GM21529 (cell line): ENCODE results near the gene POLR3C.
"Not testable (repeated sequence)": the region's sequence is repeated elsewhere in the genome, so short reads cannot be mapped to it uniquely, and the experiment has no call there.

Experiments used
- ATAC-seq: cut with Tn5 transposase; IDR thresholded peaks from one replicate; pipeline ENCODE4 v1.9.1; 2021; ENCODE audit not compliant: unreplicated experiment

POLR3C gene, protein sequence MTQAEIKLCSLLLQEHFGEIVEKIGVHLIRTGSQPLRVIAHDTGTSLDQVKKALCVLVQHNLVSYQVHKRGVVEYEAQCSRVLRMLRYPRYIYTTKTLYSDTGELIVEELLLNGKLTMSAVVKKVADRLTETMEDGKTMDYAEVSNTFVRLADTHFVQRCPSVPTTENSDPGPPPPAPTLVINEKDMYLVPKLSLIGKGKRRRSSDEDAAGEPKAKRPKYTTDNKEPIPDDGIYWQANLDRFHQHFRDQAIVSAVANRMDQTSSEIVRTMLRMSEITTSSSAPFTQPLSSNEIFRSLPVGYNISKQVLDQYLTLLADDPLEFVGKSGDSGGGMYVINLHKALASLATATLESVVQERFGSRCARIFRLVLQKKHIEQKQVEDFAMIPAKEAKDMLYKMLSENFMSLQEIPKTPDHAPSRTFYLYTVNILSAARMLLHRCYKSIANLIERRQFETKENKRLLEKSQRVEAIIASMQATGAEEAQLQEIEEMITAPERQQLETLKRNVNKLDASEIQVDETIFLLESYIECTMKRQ

DNA sequence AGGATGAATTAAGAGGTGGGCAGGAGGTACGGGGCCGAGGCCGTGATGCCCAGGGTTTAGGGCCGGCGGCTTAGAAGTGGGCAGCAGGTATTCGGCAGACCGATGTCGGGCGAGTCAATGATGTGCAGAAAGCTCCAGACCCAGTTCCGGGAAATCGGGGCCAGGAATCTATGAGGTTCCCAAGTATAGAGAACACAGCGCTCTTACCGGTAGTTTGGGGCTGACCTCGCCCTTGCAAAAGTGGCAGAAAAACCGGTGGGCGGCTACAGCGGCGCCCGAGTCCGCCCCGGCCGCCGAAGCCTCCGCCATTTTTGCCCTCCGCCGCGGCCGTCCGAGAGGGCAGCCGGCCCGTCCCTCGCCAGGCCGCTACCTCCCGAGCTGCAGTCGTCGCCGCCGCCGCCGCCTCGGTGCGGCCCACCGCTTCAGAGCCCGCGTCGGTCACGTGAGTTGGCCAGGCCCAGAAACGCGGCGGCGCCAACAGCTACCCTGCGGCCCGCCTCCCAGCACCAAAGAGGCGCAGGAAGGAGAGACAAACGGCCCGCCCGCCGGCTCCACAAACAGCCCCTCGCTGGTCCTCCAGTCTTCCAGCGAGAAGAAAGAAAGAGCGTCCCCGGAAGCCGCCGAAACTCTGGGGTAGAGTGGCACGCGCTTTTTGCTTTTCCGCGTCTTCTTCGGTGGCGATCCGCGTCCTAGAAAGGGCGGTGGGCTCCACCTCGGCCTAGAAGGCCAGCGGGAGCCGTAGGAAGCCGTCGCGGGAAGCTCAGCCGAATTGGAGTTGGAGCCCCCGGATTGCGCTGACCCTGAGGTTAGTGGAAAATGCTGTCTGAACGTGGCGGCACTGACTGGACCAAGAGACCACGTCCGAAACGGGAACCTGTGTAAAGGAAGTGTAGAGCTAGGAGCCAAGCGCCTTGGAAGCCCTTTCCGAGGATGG lies at the start of gene POLR3C, which contains the start of gene RNF115:
Gene POLR3C (plus strand): TSS at position 636 of the 934 bp plus-strand sequence. CDS start 1,577 bp downstream, outside the sequence.
Gene RNF115 (minus strand): TSS at position 531 of the 934 bp plus-strand sequence. CDS start 222 bp downstream, at position 309.
- ATAC-seq = peak; percentile 82

DNA sequence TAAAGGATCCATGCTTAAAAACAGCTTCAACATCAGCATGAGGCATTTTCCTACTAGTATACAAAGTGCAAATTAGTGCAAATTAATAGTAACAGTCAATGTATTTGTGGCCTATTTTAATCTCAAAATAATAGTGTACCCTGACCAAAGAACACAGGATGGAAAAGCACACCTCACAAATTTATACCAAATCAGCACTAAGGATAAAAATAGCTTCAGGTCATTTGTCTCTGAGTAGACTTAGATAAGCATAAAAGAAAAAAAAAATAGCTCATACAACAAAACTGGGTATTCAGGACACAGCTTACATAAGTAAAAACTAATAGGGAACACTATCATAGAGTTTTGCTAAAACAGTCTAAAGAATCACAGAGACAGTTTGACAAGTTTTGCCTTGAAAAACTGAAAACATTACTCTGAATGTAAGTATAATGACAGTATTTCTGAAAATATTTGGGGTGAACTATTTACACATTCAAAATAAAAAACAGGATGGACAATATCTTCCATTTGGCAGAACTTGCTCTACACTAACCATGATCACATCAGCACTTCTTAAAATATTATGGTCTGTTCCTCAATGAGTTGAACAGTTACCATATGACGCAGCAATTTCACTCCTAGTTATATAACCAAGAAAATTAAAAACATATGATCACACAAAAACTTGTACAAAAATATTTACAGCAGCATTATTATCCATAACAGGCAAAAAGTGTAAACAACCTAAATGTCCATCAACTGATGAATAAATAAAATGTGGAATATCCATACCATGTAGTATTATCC lies 46.4 kb upstream of the POLR3C start:
- no peak for ATAC-seq

DNA sequence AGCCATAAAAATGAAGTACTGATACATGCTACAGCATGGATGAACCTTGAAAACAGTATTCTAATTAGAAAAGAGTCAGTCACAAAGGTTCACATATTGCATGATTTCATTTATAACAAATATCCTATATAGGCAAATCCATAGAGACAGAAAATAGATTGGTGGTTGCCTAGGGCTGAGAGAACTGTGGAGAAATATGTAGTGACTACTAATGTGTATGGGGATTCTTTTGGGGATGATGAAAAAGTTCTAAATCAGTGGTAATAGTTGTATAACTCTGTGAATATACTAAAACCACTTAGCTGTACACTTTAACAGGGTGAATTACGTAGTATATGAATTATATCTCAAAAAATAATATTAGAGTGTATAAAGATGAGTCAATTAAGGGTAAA lies 45.9 kb upstream of the POLR3C start:
- no peak for ATAC-seq

DNA sequence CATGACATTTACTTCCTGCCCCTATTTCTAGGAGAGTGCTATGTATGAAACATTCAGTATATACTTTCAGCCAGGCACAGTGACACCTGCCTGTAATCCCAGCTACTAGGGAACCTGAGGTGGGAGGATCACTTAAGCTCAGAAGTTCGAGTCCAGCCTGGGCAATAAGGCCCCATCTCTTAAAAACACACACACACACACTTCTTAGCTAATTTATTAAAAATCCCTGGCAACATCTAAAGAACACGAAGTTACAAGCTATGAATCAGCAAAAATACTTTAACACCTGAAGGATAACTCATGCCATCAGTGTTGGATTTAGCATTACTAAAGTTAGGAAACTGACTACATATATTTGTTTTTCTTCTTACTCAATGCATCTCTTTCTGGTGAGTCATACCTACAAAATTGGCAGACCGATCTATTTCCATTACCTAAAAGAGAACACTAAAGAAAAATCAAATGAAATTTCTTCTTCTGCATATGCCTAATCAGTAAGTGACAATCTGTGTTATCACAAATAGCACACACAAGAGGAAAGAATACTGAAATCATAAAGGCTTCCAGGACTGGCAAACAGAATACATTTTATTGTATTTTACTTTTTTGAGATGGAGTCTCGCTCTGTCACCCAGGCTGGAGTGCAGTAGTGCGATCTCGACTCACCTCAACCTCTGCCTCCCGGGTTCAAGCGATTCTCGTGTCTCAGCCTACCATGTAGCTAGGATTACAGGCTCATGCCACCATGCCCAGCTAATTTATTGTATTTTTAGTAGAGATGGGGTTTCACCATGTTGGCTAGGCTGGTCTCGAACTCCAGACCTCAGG lies 41.5 kb upstream of the POLR3C start:
- ATAC-seq = no peak

DNA sequence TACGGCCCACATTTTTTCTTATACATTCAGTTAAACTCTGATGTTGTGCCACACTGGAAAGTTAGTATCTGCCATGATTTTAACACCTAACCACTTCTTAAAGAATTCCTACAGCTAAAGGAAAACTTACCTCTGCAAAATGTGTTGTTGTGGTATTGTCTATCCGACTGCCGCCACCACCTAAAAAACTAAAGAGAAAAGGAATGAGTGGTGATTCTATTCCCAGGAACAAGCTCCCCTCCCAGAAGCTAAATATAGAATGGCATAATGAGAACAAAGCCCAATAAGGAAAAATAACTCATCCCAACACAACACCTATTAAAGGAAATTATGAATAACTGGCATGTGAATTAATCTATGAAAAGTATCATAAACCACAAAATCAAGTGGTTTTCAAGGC lies 39.6 kb upstream of the POLR3C start:
- no peak for ATAC-seq

DNA sequence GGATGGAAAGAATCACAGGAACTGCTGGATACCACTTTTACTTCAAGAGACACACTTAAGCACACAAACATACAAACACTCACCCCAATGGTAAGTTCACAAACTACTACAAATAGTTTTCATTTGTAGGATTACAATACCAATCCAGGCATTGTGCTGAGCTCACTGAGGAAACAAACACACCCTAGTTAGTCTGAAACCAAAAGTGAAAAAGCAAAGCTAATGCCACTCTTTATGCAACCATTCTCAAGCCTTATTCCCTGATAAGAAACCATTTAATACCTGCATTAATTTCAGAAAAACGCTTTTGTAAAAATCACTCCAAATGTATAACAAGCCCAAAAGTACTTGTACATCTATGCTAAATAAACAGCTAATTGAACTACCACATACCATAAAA lies 38.5 kb upstream of the POLR3C start:
- no peak for ATAC-seq

DNA sequence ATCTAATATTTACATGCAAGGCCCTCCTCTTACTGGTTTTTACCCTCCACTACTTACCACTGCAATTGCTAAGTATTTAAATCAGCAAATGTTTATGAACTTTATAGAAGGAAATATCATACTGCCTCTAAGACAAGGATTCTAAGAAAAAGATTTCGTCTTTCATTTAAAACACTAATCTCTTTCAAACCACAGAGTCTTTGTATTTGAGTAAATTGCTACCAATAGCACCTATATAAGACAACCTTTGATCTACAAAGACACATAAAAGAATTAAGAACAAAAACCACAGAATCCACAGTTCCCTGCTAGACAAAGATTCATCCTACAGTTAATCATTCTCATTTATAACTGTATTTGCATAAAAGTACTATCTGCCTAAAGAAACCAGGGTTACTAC lies 37.7 kb upstream of the POLR3C start:
- ATAC-seq = no peak

DNA sequence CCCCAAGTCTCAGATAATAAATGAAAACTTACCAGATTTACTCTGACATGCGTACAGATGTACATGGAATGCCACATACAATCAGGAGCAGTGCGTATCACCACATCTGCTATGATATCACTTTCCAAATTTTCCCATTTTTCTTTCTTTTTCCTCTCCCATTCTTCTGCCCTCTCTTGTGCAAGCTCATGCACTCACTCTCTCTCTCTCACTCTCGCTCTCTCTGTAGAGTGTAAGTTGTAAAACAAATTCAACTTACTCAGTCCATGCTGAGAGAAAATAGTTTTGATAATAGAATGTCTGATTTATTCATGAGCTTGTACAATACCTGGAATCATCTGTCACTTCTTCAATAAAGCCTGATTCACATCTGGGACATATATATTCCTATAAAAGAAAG lies 35.4 kb upstream of the POLR3C start:
- ATAC-seq = no peak

DNA sequence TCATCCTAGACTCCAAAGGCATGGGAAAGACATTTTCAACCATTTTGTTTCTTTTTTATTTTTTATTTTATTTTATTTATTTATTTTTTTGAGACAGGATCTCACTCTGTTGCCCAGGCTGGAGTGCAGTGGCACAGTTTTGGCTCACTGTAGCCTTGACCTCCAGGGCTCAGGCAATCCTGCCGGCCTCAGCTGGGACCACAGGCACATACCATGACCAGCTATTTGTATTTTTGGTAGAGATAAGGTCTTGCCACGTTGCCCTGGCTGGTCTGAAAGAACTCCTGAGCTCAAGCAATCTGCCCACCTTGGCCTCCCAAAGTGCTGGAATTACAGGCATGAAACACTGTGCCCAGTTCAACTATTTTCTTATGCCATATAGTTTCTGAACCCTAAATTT lies 32.1 kb upstream of the POLR3C start:
- not testable (repeated sequence) for ATAC-seq

DNA sequence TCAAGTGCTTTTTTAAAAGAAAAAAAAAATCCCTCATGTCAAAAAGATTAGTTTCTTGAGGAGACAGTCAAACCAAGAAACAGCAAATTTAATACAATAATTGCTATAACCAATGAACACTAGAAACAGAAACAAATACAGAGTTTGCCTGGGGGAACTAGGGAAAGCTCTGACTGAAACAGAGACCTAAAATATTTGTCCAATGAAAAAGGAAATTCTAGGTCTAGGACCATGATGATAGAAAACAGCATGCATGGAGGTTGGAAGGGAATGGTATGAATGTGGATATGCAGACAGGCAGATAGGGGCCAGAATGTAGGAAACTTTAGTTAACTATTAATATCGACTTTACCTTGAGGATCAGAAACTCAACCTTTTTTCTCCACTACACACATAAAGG lies 31.5 kb upstream of the POLR3C start:
- no peak for ATAC-seq

DNA sequence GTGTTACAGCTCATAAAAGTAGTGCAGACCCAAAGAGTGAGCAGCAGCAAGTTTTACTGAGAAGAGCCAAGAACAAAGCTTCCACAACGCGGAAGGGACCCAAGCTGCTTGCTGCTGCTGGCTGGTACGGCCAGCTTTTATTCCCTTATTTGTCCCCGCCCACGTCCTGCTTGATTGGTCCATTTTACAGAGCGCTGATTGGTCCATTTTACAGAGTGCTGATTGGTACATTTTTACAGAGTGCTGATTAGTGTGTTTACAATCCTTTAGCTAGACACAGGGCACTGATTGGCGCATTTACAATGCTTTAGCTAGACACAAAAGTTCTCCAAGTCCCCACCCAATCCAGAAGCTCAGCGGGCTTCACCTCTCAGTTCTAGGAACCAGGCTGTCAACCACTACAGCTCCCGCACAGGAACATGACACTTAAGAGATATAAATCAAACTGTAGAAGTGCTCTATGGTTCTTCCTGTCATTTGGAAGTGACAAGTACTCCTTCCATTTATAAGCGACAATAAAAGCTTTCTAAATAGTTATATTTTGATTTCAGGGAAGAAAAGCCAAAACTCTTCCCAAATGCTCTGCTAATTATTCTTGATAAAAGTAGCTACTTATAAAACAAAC lies 28.6 kb upstream of the POLR3C start:
- ATAC-seq = no peak

DNA sequence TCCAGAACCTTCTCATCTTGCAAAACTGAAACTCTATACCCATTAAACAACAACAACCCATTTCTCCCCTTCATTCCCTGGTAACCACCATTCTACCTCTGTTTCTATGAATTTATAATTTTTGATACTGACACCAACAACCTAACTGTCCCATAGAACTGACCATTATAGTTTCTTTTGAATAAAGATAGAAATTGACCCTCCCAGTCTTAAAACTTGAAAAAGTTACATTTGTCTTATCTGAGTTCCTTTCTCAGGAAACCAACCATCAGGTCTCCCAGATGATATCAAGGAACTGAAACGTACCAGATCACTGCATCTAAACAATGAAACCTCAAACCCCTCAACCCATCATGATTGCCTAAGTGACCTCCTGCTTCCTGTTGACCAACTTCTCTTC lies 27.2 kb upstream of the POLR3C start:
- no peak for ATAC-seq

DNA sequence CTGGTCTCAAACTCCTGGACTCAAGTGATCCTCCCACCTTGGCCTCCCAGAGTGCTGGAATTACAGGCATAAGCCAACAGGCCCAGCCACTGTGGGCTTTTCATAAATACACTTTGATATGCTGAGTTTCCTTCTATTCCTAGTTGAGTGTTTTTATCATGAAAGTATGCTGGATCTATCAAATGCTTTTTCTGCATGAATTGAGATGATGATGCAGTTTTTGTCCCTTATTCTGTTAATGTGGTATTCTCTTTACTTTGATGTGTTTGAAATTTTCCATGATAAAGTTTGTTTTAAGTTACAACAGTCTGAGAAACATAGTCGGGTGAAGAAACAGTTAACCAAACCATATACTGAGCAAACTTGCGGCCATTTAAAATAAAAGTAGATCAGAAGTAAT lies 24.2 kb upstream of the POLR3C start:
- ATAC-seq = no peak

DNA sequence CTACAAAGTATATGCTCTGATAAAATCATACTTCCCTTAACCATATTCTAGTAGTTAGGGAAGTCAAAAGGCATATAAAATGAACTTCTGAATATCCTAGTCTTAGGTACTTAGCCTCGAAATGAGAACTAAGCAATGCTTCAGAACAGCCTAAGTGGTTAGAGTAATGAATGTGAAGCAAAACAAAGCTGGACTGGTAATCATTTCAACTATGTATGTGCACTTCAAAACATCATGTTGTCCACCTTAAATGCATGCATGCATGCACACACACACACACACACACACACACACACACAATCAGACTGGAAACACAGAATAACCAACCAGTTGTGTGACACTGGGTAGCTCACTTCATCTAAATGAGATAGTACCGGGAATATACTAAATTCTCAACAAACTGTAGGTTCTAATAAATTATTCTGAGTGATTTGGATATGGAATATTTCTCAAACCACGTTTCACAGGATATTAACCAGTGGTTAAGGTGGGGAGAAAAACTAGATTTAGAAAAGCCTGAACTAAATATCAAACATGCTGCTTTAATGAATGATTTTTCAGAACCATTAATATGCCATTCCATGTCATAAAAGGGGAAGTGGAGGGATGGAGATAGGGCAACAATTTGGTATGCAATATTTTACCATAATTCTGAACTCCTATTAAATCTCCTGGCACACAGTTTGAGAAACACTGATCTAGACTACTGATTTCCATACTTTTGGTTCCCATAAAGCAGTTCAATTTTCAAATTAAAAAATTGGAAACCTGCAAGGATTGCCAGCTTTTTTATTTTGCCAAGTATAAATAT lies 19.6 kb upstream of the POLR3C start:
- no peak for ATAC-seq

DNA sequence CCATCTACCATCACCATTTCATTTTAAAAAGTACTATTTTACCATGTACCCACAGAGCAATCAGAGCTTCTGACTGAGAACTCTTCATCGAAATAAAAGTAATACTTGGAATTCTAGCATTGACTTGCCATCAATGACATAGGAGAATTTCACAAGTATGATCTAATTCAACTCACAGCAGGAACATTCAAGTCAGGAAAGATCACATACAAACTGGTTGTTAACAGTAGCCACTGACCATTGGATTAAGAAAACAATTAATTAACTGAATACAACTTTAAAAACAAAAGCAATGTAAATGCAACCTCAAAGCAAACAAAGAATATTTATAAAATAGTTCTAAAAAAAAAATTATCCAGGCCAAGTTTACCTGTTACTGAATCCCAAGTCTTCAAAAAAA lies 18.9 kb upstream of the POLR3C start:
- no peak for ATAC-seq

DNA sequence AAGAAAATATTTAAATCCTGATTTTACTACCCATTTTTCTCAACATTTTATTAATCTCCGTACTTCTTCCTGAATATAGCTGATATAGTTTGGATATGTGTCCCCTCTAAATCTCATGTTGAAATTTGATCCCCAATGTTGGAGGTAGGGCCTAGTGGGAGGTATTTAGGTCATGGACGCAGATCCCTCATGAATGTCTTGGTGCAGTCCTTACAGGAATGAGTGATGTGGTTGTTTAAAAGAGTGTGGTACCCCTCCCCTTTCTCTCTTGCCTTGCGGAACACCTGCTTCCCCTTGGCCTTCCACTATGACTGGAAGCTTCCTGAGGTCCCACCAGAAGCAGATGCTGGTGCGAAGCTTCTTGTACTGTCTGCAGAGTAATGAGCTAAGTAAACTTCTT lies 17.6 kb upstream of the POLR3C start:
- ATAC-seq = no peak

DNA sequence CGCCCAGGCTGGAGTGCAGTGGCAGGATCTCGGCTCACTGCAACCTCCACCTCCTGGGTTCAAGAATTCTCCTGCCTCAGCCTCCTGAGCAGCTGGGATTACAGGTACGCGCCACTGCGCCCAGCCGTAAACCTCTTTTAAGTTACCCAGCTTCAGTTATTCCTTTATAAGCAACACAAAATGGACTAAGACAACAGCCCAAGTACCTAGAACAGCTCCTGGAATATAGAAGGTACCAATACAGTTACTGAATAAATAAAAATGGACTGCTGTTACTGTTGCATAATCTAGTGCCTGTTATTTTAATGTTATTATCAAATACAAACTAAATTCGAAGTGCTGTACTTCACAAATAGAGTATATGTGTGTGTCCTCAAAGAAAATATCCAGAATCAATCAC lies 17.2 kb upstream of the POLR3C start:
- no peak for ATAC-seq

DNA sequence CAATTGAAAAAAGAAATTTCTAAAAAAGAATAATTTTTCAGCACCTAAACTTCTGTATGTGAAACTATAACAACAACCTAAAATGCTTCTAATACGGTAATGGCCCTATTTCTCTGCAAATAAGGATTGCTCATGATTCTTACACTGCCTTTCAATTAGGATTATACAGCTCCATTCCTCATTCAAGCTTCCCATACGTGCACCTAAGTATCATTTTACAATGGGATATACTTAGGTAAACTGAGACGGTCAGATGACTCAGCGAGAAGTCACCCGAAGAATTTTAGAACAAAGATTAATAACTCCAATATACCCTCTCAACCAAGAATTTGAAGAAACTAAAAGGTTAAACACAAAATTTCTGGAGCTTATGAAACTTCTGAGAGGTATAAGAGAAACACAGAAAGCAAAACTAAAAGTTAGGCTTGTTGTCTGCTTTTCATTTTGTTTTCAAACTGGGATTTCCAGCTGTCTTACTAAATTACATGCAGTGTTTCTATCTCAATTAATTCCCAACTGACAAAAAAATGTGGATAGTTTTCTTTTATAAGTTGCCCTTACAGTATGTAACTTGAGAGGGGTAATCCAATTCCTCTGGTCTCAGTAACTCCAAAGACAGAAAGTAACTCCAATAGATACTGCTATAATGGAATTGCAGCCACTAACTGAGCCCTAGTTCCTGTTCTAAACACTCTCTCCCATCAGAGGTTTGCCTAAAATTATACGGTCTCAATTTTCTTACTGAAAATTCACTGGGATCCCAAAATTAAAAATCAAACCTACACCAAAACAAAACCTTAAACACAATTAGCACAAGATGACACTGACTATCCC lies 10.8 kb upstream of the POLR3C start:
- not testable (repeated sequence) for ATAC-seq
